ENCODE results near the gene COL15A1. TPM values are rescaled to one million over a fixed set of nuclear protein-coding genes. Genes with fewer than 3 reads are reported as not detected.

The COL15A1 gene
- total and polyA plus RNA-seq, 2 of the 8 experiments (the other 6 are each of a cell fraction or from before 2014, with no cell fraction given), result 0.12 to 0.15 TPM

- Histone ChIP-seq H4K5ac (ENCODE audit: insufficient read length, low read depth, low read length) (no peak overlapping the region), H2BK12ac (ENCODE audit: low read depth, low read length) (no peak overlapping the region), H3K9me3 (ENCODE audit: insufficient read depth in 2 of 2, low read depth in 1 of 2, low read length in 1 of 2) (peaks cover 0 to 5% of the 10 kb centered on the region in 2 experiments; a peak in 1 of 4 replicates), H3K36me3 (ENCODE audit: control insufficient read depth in 2 of 4, insufficient read depth in 4 of 4, low read length in 3 of 4) (no peaks in the 10 kb centered on the region), H3K14ac (ENCODE audit: insufficient read length) (no peak overlapping the region), H3K4ac (replicated peaks; ENCODE audit: insufficient read length, low read depth, low read length) (no peak overlapping the region), H3K9ac (replicated peaks in 1 of 4; ENCODE audit: extremely low read depth in 1 of 4, low read depth in 3 of 4, low read length in 3 of 4) (no peak overlapping the region), H3K23ac (ENCODE audit: insufficient read length) (no peak overlapping the region), H3K79me1 (ENCODE audit: low read depth, low read length) (no peaks in the 10 kb centered on the region), H2BK120ac (replicated peaks; ENCODE audit: low read depth, low read length) (no peak overlapping the region), H3K79me2 (ENCODE audit: control insufficient read depth in 1 of 2, insufficient read depth in 2 of 2, low read length in 2 of 2) (no peaks in the 10 kb centered on the region), H3K23me2 (ENCODE audit: low read depth, low read length) (no peaks in the 10 kb centered on the region), H2BK20ac (ENCODE audit: low read length) (no peak overlapping the region), H3K4me1 (replicated peaks in 1 of 4; ENCODE audit: control insufficient read depth in 3 of 4, insufficient read depth in 4 of 4, low read length in 3 of 4) (peaks cover 0 to 4% (median under 1%) of the 10 kb centered on the region in 4 experiments; a peak in 2 of 7 replicates), H2BK5ac (ENCODE audit: low read depth, low read length) (no peak overlapping the region), H3K56ac (replicated peaks; ENCODE audit: insufficient read length, low read depth, low read length) (no peak overlapping the region), H3K27me3 (replicated peaks in 1 of 4; ENCODE audit: control insufficient read depth in 3 of 4, extremely low read depth in 1 of 4, insufficient read depth in 3 of 4, low read length in 3 of 4) (no peaks in the 10 kb centered on the region; a peak in 1 of 7 replicates), H2AK5ac (ENCODE audit: low read depth, low read length) (no peak overlapping the region), H3K18ac (ENCODE audit: extremely low read depth, low read length) (no peak overlapping the region), H3K4me2 (ENCODE audit: insufficient read depth in 1 of 2, low read depth in 2 of 2, low read length in 2 of 2) (no peak overlapping the region), H4K8ac (ENCODE audit: extremely low read depth, insufficient read depth, low read length) (no peak overlapping the region), H4K91ac (replicated peaks; ENCODE audit: insufficient read length, low read length) (no peak overlapping the region), H2BK15ac (ENCODE audit: low read length) (no peak overlapping the region), H3K27ac (ENCODE audit: low read depth, low read length) (no peak overlapping the region), H4K20me1 (replicated peaks in 1 of 2; ENCODE audit: control insufficient read depth in 1 of 2, insufficient read depth in 2 of 2, low read length in 2 of 2) (no peaks in the 10 kb centered on the region), H2AFZ (ENCODE audit: low read length) (no peak overlapping the region), H3K4me3 (ENCODE audit: extremely low read depth in 1 of 4, insufficient read depth in 2 of 4, low read depth in 3 of 4, low read length in 4 of 4) (no peak overlapping the region)
- POLR2A ChIA-PET (ENCODE audit: partially characterized antibody), result interaction anchor here (2.7 kb wide), 1 partner anchor 101 kb away, joined by 9 read pairs; the partner anchor contains the start of gene TGFBR1
- WGBS, 2 experiments (ENCODE audit: extremely low coverage in 1 of 2, insufficient coverage in 1 of 2, insufficient read length in 1 of 2, insufficient replicate concordance in 2 of 2, low coverage in 1 of 2, low lambda C conversion rate in 2 of 2, missing lambda C conversion rate in 1 of 2), result 88% methylated on average over 5 of the region's 5 CpGs; no CpG with 5 or more reads in 1 of the 2 experiments
- DNase-seq (ENCODE audit: low read depth in 1 of 2, low spot score in 2 of 2) (no peak), FAIRE-seq (no peak)
- CTCF ChIA-PET (ENCODE audit: partially characterized antibody), result interaction anchor here (0.7 to 10.2 kb wide), 11 partner anchors 13 to 155 kb away, joined by 3 to 116 read pairs (median 7); no protein-coding TSS in a partner anchor
- no peak for TF ChIP-seq EGR1 (IDR thresholded peaks at IDR 0.05; ENCODE audit: borderline replicate concordance, low read depth, low read length)
- TF ChIP-seq ATF3 (IDR thresholded peaks at IDR 0.05; ENCODE audit: insufficient read depth, low read depth, low read length), result no peak
- no peak for TF ChIP-seq SP1 (IDR thresholded peaks at IDR 0.05; ENCODE audit: low read depth, low read length)
- TF ChIP-seq TAF1 (IDR thresholded peaks at IDR 0.05; ENCODE audit: low read depth, low read length), result no peak
- TF ChIP-seq EZH2 (IDR thresholded peaks at IDR 0.05; ENCODE audit: low read depth, low read length, severe bottlenecking), result no peak
- TF ChIP-seq FOSL1 (IDR thresholded peaks at IDR 0.05; ENCODE audit: insufficient read depth, low read depth, low read length), result no peak
- no peak for TF ChIP-seq CHD2 (IDR thresholded peaks at IDR 0.05; ENCODE audit: low read length)
- no peak for TF ChIP-seq TBP (IDR thresholded peaks at IDR 0.05; ENCODE audit: low read depth, low read length)
- TF ChIP-seq CTBP2 (IDR thresholded peaks at IDR 0.05; ENCODE audit: borderline replicate concordance, insufficient read depth, insufficient read length, low read length), result no peak
- TF ChIP-seq TAF7 (optimal IDR thresholded peaks at IDR 0.05; ENCODE audit: borderline replicate concordance, low read depth, low read length), result no peak
- no peak for TF ChIP-seq USF2 (IDR thresholded peaks at IDR 0.05; ENCODE audit: low read length)
- TF ChIP-seq SIN3A (conservative IDR thresholded peaks at IDR 0.05 in 1 of 2, IDR thresholded peaks at IDR 0.05 in 1 of 2; ENCODE audit: low read depth in 1 of 2, low read length in 2 of 2), result no peak
- TF ChIP-seq CREB1 (IDR thresholded peaks at IDR 0.05), result no peak
These were observed 59.6 kb downstream of the COL15A1 start for GRCh38 chr9:99003308-99003707.

Data from H1 (cell line).